ENCODE data around the gene POR.
"Not testable (repeated sequence)": the region's sequence is repeated elsewhere in the genome, so short reads cannot be mapped to it uniquely, and the experiment has no call there.

POR gene

DNA sequence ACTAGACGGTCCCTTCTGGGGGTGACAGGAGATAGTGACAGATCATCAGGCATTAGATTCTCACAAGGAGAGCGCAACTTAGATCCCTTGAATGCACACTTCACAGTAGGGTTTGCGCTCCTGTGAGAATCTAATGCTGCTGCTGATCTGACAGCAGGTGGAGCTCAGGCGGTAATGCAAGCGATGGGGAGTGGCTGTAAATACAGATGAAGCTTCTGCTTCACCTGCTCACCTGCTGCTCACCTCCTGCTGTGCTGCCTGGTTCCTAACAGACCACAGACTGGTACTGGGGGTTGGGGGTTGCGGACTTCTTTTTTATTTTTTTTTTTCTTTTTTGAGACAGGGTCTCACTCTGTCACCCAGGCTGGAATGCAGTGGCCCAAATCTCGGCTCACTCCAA lies 114.7 kb downstream of the POR start:
- not testable (repeated sequence) for DNase-seq (ENCODE audit: low spot score)

DNA sequence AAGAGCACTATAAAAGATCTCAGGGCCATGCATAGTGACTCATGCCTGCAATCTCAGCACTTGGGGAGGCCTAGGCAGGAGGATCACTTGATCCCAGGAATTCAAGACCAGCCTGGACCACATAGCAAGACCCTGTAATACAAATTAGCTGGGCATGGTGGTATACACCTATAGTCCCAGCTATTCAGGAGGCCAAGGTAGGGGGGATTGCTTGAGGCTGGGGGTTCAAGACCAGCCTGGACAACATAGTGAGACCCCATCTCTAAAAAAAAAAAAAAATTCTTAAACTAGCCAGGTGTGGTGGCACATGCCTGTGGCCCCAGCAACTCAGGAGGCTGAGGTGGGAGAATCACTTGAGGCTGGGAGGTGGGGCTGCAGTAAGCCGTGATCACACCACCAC lies 117.0 kb downstream of the POR start:
- no peak for DNase-seq (ENCODE audit: low spot score)
